H9 (cell line): ENCODE results near the gene PTPRK. TPM values are rescaled to one million over a fixed set of nuclear protein-coding genes. Genes with fewer than 3 reads are reported as not detected.

Source experiments
- DNase-seq: peaks from one replicate; pipeline ENCODE4 v3.0.0-alpha.2; 2017
- H2AFZ ChIP-seq: one replicate; pipeline ENCODE4 v1.6.1; 2013; ENCODE audit warnings: mild to moderate bottlenecking, low read length, control low read depth, moderate library complexity
- H2AK5ac ChIP-seq: 2 replicates; pipeline ENCODE4 v1.6.1; 2013; ENCODE audit warnings: low read length, control low read depth, mixed read lengths; ENCODE audit not compliant: insufficient read length
- H2BK120ac ChIP-seq: one replicate; pipeline ENCODE4 v1.6.1; 2013; ENCODE audit warnings: low read depth, mild to moderate bottlenecking, low read length, control low read depth, inconsistent platforms; ENCODE audit not compliant: poor library complexity, severe bottlenecking
- H2BK12ac ChIP-seq: 2 replicates; pipeline ENCODE4 v1.6.1; 2013; ENCODE audit warnings: low read length, control low read depth, mixed read lengths, low read depth; ENCODE audit not compliant: insufficient read length
- H2BK15ac ChIP-seq: 2 replicates; pipeline ENCODE4 v1.6.1; 2013; ENCODE audit warnings: low read depth, low read length, control low read depth
- H2BK20ac ChIP-seq: one replicate; pipeline ENCODE4 v1.6.1; 2013; ENCODE audit warnings: low read depth, mild to moderate bottlenecking, low read length, control low read depth, inconsistent platforms; ENCODE audit not compliant: poor library complexity, severe bottlenecking
- H2BK5ac ChIP-seq: 2 replicates; pipeline ENCODE4 v1.6.1; 2013; ENCODE audit warnings: low read length, control low read depth, mixed read lengths; ENCODE audit not compliant: insufficient read length
- H3K14ac ChIP-seq: 2 replicates; pipeline ENCODE4 v1.6.1; 2013; ENCODE audit warnings: low read length, control low read depth; ENCODE audit not compliant: insufficient read depth
- H3K18ac ChIP-seq: 2 replicates; pipeline ENCODE4 v1.6.1; 2013; ENCODE audit warnings: low read depth, mild to moderate bottlenecking, mixed read lengths, low read length, control low read depth; ENCODE audit not compliant: insufficient read length
- H3K23ac ChIP-seq: 2 replicates; pipeline ENCODE4 v1.6.1; 2013; ENCODE audit warnings: low read length, control low read depth, mixed read lengths, low read depth; ENCODE audit not compliant: insufficient read length
- H3K23me2 ChIP-seq: 2 replicates; pipeline ENCODE4 v1.6.1; 2013; ENCODE audit warnings: low read depth, mild to moderate bottlenecking, mixed read lengths, low read length, control low read depth; ENCODE audit not compliant: insufficient read length, poor library complexity, severe bottlenecking
- H3K27ac ChIP-seq: 2 replicates; pipeline ENCODE4 v1.5.1; 2013; ENCODE audit warnings: low read length, control low read depth, mixed read lengths, low read depth; ENCODE audit not compliant: insufficient read length
- H3K27me3 ChIP-seq: 2 replicates; pipeline ENCODE4 v1.6.1; 2013; ENCODE audit warnings: low read length, control low read depth, inconsistent platforms; ENCODE audit not compliant: insufficient read depth
- H3K4ac ChIP-seq: 2 replicates; pipeline ENCODE4 v1.6.1; 2013; ENCODE audit warnings: low read depth, mild to moderate bottlenecking, control low read depth, inconsistent platforms, low read length, moderate library complexity
- H3K4me1 ChIP-seq: 2 replicates; pipeline ENCODE4 v1.6.1; 2013; ENCODE audit warnings: low read length, control low read depth, inconsistent platforms; ENCODE audit not compliant: insufficient read depth
- H3K4me2 ChIP-seq: 2 replicates; pipeline ENCODE4 v1.6.1; 2013; ENCODE audit warnings: low read length, control low read depth, mixed read lengths; ENCODE audit not compliant: insufficient read length, insufficient read depth
- H3K56ac ChIP-seq: 2 replicates; pipeline ENCODE4 v1.6.1; 2013; ENCODE audit warnings: low read depth, mild to moderate bottlenecking, mixed read lengths, low read length, control low read depth; ENCODE audit not compliant: insufficient read length
- H3K79me1 ChIP-seq: 2 replicates; pipeline ENCODE4 v1.6.1; 2013; ENCODE audit warnings: low read depth, mild to moderate bottlenecking, moderate library complexity, low read length, control low read depth, inconsistent platforms; ENCODE audit not compliant: insufficient read depth, poor library complexity, severe bottlenecking
- H3K79me2 ChIP-seq: 2 replicates; pipeline ENCODE4 v1.6.1; 2013; ENCODE audit warnings: low read length, control low read depth, inconsistent platforms; ENCODE audit not compliant: insufficient read depth
- H3K9ac ChIP-seq: 2 replicates; pipeline ENCODE4 v1.6.1; 2013; ENCODE audit warnings: low read length, control low read depth, mixed read lengths; ENCODE audit not compliant: insufficient read length; ENCODE audit errors: extremely low read depth
- H3K9me3 ChIP-seq: one replicate; pipeline ENCODE4 v1.6.1; 2013; ENCODE audit warnings: low read depth, low read length, inconsistent platforms; ENCODE audit not compliant: control insufficient read depth
- H3T11ph ChIP-seq: one replicate; pipeline ENCODE4 v1.6.1; 2013; ENCODE audit warnings: mild to moderate bottlenecking, low read length, control low read depth, inconsistent platforms
- H4K20me1 ChIP-seq: one replicate; pipeline ENCODE4 v1.6.1; 2013; ENCODE audit not compliant: control insufficient read depth, insufficient read length, insufficient read depth
- H4K5ac ChIP-seq: 2 replicates; pipeline ENCODE4 v1.6.1; 2013; ENCODE audit warnings: low read depth, mild to moderate bottlenecking, mixed read lengths, low read length, control low read depth; ENCODE audit not compliant: insufficient read length
- H4K8ac ChIP-seq: replicated peaks from 2 replicates; pipeline ENCODE4 v1.6.1; 2013; ENCODE audit warnings: low read length, control low read depth, mixed read lengths, low read depth; ENCODE audit not compliant: insufficient read length
- H4K91ac ChIP-seq: 2 replicates; pipeline ENCODE4 v1.6.1; 2013; ENCODE audit warnings: low read depth, mild to moderate bottlenecking, moderate library complexity, mixed read lengths, low read length, control low read depth; ENCODE audit not compliant: insufficient read length
- H3K27ac Mint-ChIP-seq, 3 experiments: 2 replicates in 2 of 3; 3 replicates in 1 of 3; pipeline ENCODE4 v1.8.0; 2020 to 2021; ENCODE audit warnings: mixed read lengths in 3 of 3, mild to moderate bottlenecking in 1 of 3, moderate library complexity in 1 of 3
- H3K27me3 Mint-ChIP-seq: 2 replicates; pipeline ENCODE4 v1.8.0; 2021; ENCODE audit warnings: low read depth, mild to moderate bottlenecking, moderate library complexity, mixed read lengths
- H3K36me3 Mint-ChIP-seq, 3 experiments: 2 replicates in 2 of 3; 3 replicates in 1 of 3; pipeline ENCODE4 v1.8.0; 2020 to 2021; ENCODE audit warnings: low read depth in 3 of 3, mixed read lengths in 3 of 3; ENCODE audit not compliant: insufficient read depth in 1 of 3
- H3K4me1 Mint-ChIP-seq, 2 experiments: 2 replicates each; pipeline ENCODE4 v1.8.0; 2020; ENCODE audit warnings: mixed read lengths in 2 of 2
- H3K4me3 Mint-ChIP-seq, 2 experiments: 2 replicates in 1 of 2; 3 replicates in 1 of 2; pipeline ENCODE4 v1.8.0; 2020 to 2021; ENCODE audit warnings: mild to moderate bottlenecking in 2 of 2, mixed read lengths in 2 of 2, moderate library complexity in 1 of 2
- H3K9me3 Mint-ChIP-seq, 2 experiments: 2 replicates in 1 of 2; 3 replicates in 1 of 2; pipeline ENCODE4 v1.8.0; 2020; ENCODE audit warnings: mild to moderate bottlenecking in 2 of 2, mixed read lengths in 2 of 2, moderate library complexity in 1 of 2
- CTCF ChIP-seq: fragments of 200-600 bp; sonication (generic); conservative IDR thresholded peaks from 3 replicates; pipeline ENCODE4 v1.8.0; 2021; ENCODE audit warnings: antibody characterized with exemption, mild to moderate bottlenecking
- WGBS: extraction: QIAGEN DNeasy Blood & Tissue Kit; methylation state at CpG from one replicate; pipeline ENCODE4 v1.1.7; 2013; ENCODE audit warnings: missing lambda C conversion rate, low lambda C conversion rate, mixed read lengths; ENCODE audit not compliant: insufficient read length; ENCODE audit errors: extremely low coverage; 5-methylcytosine and 5-hydroxymethylcytosine counted together
- total RNA-seq: library from RNA; stranded (reverse); gene quantifications from 2 replicates; pipeline ENCODE4 v1.2.1, GENCODE V29; 2021

PTPRK gene
- total RNA-seq, 1 experiment from 2014 or later: 47.9 TPM

GRCh38 chr6:128310451-128310850 lies 209.9 kb downstream of the PTPRK start:
- Histone ChIP-seq H3K4ac (no peak overlapping the region), H3T11ph (no peak overlapping the region), H3K27ac (no peak overlapping the region), H4K5ac (no peak overlapping the region), H4K8ac (no peak overlapping the region), H3K9ac (no peak overlapping the region), H2AK5ac (no peak overlapping the region), H4K91ac (no peak overlapping the region), H3K14ac (no peak overlapping the region), H3K4me2 (no peak overlapping the region), H2BK120ac (no peak overlapping the region), H3K27me3 (no peaks in the 10 kb centered on the region), H3K18ac (no peak overlapping the region), H3K79me2 (peaks cover 2% of the 10 kb centered on the region; the same call in 1 of the 2 replicates), H3K23ac (no peak overlapping the region), H2BK12ac (no peak overlapping the region), H3K23me2 (no peaks in the 10 kb centered on the region), H3K9me3 (no peaks in the 10 kb centered on the region), H4K20me1 (no peaks in the 10 kb centered on the region), H2BK15ac (no peak overlapping the region), H3K4me1 (peaks cover 2% of the 10 kb centered on the region; the same call in 1 of the 2 replicates), H2BK20ac (no peak overlapping the region), H2AFZ (no peak overlapping the region), H3K79me1 (peaks cover 5% of the 10 kb centered on the region), H2BK5ac (no peak overlapping the region), H3K56ac (no peak overlapping the region)
- H3K4me1 Mint-ChIP-seq: peaks cover 36 to 42% of the 10 kb centered on the region in 2 experiments
- H3K27me3 Mint-ChIP-seq: no peaks in the 10 kb centered on the region
- TF ChIP-seq CTCF: no peak
- H3K36me3 Mint-ChIP-seq: no peaks in the 10 kb centered on the region; a peak in 1 of 7 replicates
- DNase-seq: no peak
- H3K27ac Mint-ChIP-seq: no peak overlapping the region
- H3K4me3 Mint-ChIP-seq: no peak overlapping the region
- no CpG with 5 or more reads among the region's 2 CpGs for WGBS
- H3K9me3 Mint-ChIP-seq: no peaks in the 10 kb centered on the region
